Measurements from ENCODE around the gene AMPD3. TPM values are rescaled to one million over a fixed set of nuclear protein-coding genes. Genes with fewer than 3 reads are reported as not detected.

The AMPD3 gene
- polyA plus RNA-seq, 1 donor from 2014 or later, result not detected

DNA sequence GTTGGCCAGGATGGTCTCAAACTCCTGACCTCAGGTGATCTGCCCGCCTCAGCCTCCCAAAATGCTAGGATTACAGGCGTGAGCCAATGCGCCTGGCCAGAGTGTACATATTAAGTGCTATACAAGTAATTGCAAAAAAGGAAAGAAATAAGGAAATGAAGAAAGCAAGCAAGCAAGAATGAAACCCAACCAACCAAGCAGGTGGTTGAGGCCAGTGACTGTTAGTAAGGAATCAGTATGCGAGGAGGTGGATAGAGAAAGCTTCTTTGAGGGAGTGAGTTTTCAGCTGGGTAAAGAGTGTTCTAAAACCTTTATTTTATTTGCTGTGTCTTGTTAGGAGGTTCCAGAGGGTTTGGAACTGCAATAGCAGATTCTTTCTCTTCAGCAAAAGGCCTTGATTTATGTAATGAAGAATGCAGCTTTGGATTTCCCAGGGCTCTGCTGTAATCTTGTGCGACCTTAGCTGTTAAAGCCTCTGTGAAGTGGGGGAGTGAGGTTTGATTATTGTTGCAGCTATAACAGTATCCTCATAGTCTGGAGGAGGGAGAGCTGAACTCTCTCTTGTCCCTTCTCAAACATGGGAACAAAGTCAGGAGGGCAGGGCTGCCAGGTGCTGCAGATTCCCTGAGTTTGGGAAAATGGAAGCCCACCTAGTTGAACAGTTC is 5.7 kb downstream of the AMPD3 start:
- Histone ChIP-seq H3K9me2 (ENCODE audit: insufficient read depth, low read length) (no peaks in the 10 kb centered on the region), H3K27ac (ENCODE audit: low read length) (no peak overlapping the region)
- no peak for TF ChIP-seq RAD21 (conservative IDR thresholded peaks at IDR 0.05)
- TF ChIP-seq MXI1 (conservative IDR thresholded peaks at IDR 0.05; ENCODE audit: poor library complexity, severe bottlenecking), result no peak
- TF ChIP-seq EP300 (conservative IDR thresholded peaks at IDR 0.05; ENCODE audit: poor library complexity, severe bottlenecking), result no peak
- TF ChIP-seq POLR2AphosphoS5 (IDR thresholded peaks at IDR 0.05), result no peak
- TF ChIP-seq REST (IDR thresholded peaks at IDR 0.05; ENCODE audit: borderline replicate concordance), result no peak
- no peak for TF ChIP-seq CTCF (IDR thresholded peaks at IDR 0.05; ENCODE audit: poor library complexity, severe bottlenecking)
- TF ChIP-seq TAF1 (IDR thresholded peaks at IDR 0.05; ENCODE audit: low read depth), result no peak

DNA sequence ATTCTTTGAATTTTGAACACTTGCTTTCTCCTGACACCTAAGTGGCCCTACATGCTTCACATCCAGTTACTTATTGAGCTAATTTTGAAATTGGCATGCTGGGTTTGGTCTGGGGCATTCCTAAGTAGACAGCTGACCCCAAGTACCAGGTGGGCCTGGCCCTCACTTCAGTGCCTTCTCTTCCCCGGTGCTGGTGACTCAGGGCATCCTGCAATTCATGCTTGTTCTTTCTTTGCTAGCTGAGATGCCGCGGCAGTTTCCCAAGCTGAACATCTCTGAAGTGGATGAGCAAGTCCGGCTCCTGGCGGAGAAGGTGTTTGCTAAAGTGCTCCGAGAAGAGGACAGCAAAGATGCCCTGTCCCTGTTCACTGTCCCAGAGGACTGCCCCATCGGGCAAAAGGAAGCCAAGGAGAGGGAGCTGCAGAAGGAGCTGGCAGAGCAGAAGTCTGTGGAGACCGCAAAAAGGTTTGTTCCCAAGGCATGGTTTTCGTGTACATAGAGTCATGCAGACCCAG is 6.3 kb downstream of the AMPD3 start:
- no peaks in the 10 kb centered on the region for H4K20me1 ChIP-seq (ENCODE audit: insufficient read depth)
- no peak overlapping the region for H3K9ac ChIP-seq (ENCODE audit: low read length)
- H3K27ac ChIP-seq (ENCODE audit: low read length), result no peak overlapping the region
- no peaks in the 10 kb centered on the region for H3K79me2 ChIP-seq (replicated peaks; ENCODE audit: insufficient read depth, low read length)
- H3K36me3 ChIP-seq (ENCODE audit: insufficient read depth, low read length), result no peaks in the 10 kb centered on the region
- no peak overlapping the region for H2AFZ ChIP-seq (ENCODE audit: low read depth, low read length)
- no peak overlapping the region for H3K4me2 ChIP-seq (ENCODE audit: low read length)
- no peaks in the 10 kb centered on the region for H3F3A ChIP-seq (ENCODE audit: insufficient read depth, low read length, poor library complexity, severe bottlenecking)
- no peaks in the 10 kb centered on the region for H3K9me2 ChIP-seq (ENCODE audit: insufficient read depth, low read length)
- no peaks in the 10 kb centered on the region for H3K27me3 ChIP-seq (ENCODE audit: insufficient read depth, low read depth, low read length)
- H3K9me3 ChIP-seq (ENCODE audit: low read length), result no peaks in the 10 kb centered on the region
- TF ChIP-seq TAF1 (IDR thresholded peaks at IDR 0.05; ENCODE audit: low read depth) (no peak), EZH2 (IDR thresholded peaks at IDR 0.05; ENCODE audit: borderline replicate concordance, insufficient read depth, low read length, poor library complexity, severe bottlenecking) (no peak), RAD21 (conservative IDR thresholded peaks at IDR 0.05) (no peak), REST (IDR thresholded peaks at IDR 0.05; ENCODE audit: borderline replicate concordance) (no peak), POLR2AphosphoS5 (IDR thresholded peaks at IDR 0.05) (no peak), MXI1 (conservative IDR thresholded peaks at IDR 0.05; ENCODE audit: poor library complexity, severe bottlenecking) (no peak), SMC3 (conservative IDR thresholded peaks at IDR 0.05; ENCODE audit: poor library complexity) (no peak), EP300 (conservative IDR thresholded peaks at IDR 0.05; ENCODE audit: poor library complexity, severe bottlenecking) (no peak), CTCF (IDR thresholded peaks at IDR 0.05; ENCODE audit: poor library complexity, severe bottlenecking) (no peak)
- H3K4me3 ChIP-seq (ENCODE audit: low read length), result no peak overlapping the region

More for the DNA sequence above, 5.7 kb downstream of the AMPD3 start:
- Histone ChIP-seq H3K9me3 (ENCODE audit: low read length) (no peaks in the 10 kb centered on the region), H4K20me1 (ENCODE audit: insufficient read depth) (no peaks in the 10 kb centered on the region), H3K27me3 (ENCODE audit: insufficient read depth, low read depth, low read length) (no peaks in the 10 kb centered on the region), H3F3A (ENCODE audit: insufficient read depth, low read length, poor library complexity, severe bottlenecking) (no peaks in the 10 kb centered on the region), H3K9ac (ENCODE audit: low read length) (no peak overlapping the region), H3K79me2 (replicated peaks; ENCODE audit: insufficient read depth, low read length) (no peaks in the 10 kb centered on the region), H2AFZ (ENCODE audit: low read depth, low read length) (no peak overlapping the region), H3K4me3 (ENCODE audit: low read length) (no peak overlapping the region), H3K36me3 (ENCODE audit: insufficient read depth, low read length) (no peaks in the 10 kb centered on the region), H3K4me2 (ENCODE audit: low read length) (no peak overlapping the region)

Data from neural cell (in vitro differentiated cells).